ENCODE results near the gene TACO1.

The TACO1 gene

DNA sequence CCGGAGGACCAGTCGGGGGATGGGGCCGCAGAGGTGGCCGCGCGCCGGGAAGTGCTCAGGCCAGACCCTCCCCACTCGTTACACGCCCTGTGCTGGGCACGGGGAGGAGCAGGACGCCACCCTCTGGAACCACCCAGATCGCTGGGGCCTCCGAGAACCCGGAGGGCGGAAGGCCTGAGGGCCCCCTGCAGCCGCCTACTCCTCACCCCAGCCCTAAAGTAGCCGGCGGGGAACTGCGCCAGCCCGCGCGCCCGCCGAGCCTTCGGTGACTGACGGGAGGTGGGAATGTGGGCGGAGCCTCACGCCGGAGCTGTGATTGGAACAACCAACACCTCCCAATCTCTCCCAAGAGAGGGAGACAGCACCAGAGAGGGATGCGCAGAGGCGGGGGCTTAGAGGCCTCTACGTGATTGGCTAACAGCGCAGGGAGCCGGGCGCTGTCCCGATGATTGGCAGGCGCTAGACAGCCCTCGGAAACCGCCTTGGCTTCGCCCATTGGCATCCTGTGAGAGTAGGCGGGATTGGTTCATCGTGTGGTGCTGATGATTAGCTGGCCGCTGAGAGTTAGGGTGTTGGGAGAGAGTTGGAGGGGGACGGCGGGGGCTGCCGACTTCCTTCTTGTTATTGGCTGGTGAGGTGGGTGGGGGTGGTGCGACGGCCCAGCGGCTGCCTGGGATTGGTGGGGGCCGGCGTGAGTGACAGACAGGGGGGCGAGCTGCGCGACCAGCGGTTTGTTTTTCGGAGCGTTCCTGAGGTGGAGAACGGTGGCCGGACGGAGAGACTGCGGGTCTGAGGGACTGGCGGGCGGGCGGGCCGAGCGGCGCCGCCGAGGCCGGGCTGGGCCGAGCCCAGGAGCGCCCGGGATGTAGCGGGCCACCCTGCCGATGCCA lies 21.2 kb downstream of the TACO1 start, which contains the start of gene MAP3K3:
Gene MAP3K3 (plus strand): TSS at position 734 of the 890 bp plus-strand sequence. CDS start 343 bp downstream, outside the sequence.
- peak within 1 kb of the TSS; percentile 86 for H3K4me3 ChIP-seq (ENCODE audit: low read length)
- TF ChIP-seq ZNF274 (IDR thresholded peaks at IDR 0.05; ENCODE audit: low read depth, low read length), result no peak

- H3K4me3 ChIP-seq (ENCODE audit: low read length), result peak overlapping the region; percentile 86
- no peak for TF ChIP-seq ZNF274 (IDR thresholded peaks at IDR 0.05; ENCODE audit: low read depth, low read length)
These were observed 22.1 kb downstream of the TACO1 start for GRCh38 chr17:63622574-63623390.

DNA sequence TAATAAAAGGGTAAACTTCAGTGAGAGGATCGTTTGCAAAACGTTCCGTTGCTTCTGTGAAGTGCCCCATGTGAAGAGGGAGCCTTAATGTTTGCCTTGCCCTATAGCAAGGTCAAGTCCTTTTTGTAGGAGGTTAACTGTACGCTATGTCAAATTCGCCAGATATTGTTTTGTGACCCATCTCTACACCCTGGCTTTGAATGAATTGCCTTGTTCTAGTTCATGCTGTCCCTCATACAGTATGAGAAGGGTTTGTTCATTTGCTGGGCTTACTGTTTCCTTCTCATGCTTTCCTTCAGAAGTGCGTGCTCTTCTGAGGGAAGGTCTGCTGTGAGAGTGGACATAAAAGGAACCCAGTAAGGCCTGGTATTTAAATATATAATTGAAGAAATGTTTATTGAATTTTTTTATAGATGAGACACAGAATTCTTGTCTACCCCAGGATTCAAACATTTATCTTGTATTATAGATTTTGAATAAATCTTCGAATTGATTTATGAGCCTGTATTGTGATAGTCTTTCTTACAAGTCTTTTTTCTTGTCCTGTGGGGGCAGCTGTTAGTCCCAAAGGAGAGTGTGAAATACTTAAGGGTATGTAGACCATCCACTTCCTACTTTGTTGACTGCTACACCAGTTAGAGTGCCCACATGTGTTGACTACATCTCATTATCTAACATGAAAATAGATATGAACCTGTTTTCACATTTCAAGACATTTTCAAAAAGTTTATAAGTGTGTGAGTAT lies 23.3 kb downstream of the TACO1 start:
- no peak for TF ChIP-seq ZNF274 (IDR thresholded peaks at IDR 0.05; ENCODE audit: low read depth, low read length)
- peak overlapping the region; percentile 86 for H3K4me3 ChIP-seq (ENCODE audit: low read length)

GRCh38 chr17:63624531-63624880 lies 23.8 kb downstream of the TACO1 start:
- TF ChIP-seq ZNF274 (IDR thresholded peaks at IDR 0.05; ENCODE audit: low read depth, low read length), result no peak
- no peak overlapping the region for H3K4me3 ChIP-seq (ENCODE audit: low read length)

GRCh38 chr17:63626551-63627180 lies 26.0 kb downstream of the TACO1 start:
- no peak for TF ChIP-seq ZNF274 (IDR thresholded peaks at IDR 0.05; ENCODE audit: low read depth, low read length)

DNA sequence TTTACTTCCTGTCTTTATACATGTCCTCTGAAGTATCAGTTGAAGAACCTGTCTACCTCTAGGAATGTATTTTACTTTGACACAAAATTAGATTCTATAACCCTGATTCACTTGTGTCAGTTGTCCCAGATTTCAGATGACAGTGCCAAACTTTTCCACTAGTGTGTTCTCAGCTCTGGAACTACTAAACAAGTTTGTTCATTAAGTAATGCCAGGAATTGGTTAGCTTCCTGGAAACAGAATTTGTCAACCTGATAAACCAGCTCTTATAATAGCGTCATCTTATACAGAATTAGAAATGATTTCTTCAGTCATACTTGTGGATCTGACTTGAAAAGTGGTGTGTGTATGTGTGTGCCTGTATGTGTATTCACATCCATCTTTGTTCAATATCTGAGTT lies 28.9 kb downstream of the TACO1 start:
- TF ChIP-seq ZNF274 (IDR thresholded peaks at IDR 0.05; ENCODE audit: low read depth, low read length), result no peak
- H3K4me3 ChIP-seq (ENCODE audit: low read length), result no peak overlapping the region

More at GRCh38 chr17:63626551-63627180, 26.0 kb downstream of the TACO1 start:
- no peak overlapping the region for H3K4me3 ChIP-seq (ENCODE audit: low read length)

- no peak overlapping the region for H3K4me3 ChIP-seq (ENCODE audit: low read length)
- TF ChIP-seq ZNF274 (IDR thresholded peaks at IDR 0.05; ENCODE audit: low read depth, low read length), result no peak
These were observed 30.4 kb downstream of the TACO1 start for GRCh38 chr17:63631062-63631461.

DNA sequence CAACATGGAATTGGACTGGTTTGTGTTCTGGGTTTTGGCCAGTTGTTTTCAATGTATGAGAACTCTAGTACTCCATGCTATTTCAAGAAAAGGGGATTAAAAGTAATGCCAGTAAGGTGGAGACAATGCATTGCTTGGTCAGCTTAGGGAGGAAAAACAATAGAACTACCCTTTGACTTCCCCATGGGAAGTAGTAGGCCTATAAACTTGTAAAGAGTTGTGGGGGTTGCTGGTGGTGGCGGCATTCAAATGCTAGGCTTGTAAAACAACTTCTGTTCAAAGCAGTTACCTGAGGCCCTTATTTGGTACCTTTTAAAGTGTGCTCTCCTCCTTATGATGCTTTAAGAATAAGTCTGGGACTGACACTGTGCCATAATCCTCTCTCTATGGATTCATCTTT lies 30.9 kb downstream of the TACO1 start:
- no peak for TF ChIP-seq ZNF274 (IDR thresholded peaks at IDR 0.05; ENCODE audit: low read depth, low read length)
- no peak overlapping the region for H3K4me3 ChIP-seq (ENCODE audit: low read length)

GRCh38 chr17:63633742-63634141 lies 33.0 kb downstream of the TACO1 start:
- no peak overlapping the region for H3K4me3 ChIP-seq (ENCODE audit: low read length)
- no peak for TF ChIP-seq ZNF274 (IDR thresholded peaks at IDR 0.05; ENCODE audit: low read depth, low read length)

GRCh38 chr17:63634163-63634562 lies 33.5 kb downstream of the TACO1 start:
- H3K4me3 ChIP-seq (ENCODE audit: low read length), result no peak overlapping the region
- no peak for TF ChIP-seq ZNF274 (IDR thresholded peaks at IDR 0.05; ENCODE audit: low read depth, low read length)

DNA sequence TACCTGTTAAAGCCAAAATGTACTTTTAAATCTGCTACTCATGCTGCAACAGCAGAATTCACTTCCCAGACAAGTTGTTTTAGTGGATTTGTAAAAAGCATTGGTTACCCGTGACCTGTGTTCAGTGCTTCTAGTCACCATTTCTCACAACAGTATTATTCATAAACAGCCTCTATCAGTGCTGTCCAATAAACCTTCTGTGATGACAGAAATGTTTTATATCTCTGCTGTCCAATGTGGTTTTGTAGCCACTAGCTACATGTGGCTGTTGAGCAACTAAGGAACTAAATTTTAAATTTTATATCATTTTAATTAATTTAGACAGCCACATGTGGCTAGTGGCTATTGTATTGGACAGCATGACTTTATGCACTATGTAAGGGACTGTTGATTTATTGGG lies 34.1 kb downstream of the TACO1 start:
- no peak overlapping the region for H3K4me3 ChIP-seq (ENCODE audit: low read length)
- no peak for TF ChIP-seq ZNF274 (IDR thresholded peaks at IDR 0.05; ENCODE audit: low read depth, low read length)

GRCh38 chr17:63635290-63635689 lies 34.6 kb downstream of the TACO1 start:
- TF ChIP-seq ZNF274 (IDR thresholded peaks at IDR 0.05; ENCODE audit: low read depth, low read length), result no peak
- no peak overlapping the region for H3K4me3 ChIP-seq (ENCODE audit: low read length)

DNA sequence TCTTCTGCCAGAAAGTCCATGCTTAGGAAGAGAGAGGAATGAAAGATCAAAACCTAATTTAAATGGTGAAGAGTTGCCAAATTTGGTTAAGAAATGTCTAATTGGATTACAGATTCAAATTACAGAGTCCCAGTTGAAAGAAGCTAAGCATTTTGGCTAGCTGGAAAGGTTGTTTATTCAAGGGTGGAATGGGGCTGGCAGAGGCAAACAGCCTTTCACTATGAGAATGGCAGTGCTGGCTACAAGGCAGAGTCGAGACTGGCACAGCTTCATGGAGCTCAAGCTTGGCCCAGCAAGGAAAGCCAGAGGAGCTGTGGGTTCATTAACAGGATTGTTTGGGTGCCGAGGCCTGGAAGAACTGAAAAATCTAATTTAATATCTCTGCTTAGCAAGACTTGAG lies 35.1 kb downstream of the TACO1 start:
- H3K4me3 ChIP-seq (ENCODE audit: low read length), result no peak overlapping the region
- TF ChIP-seq ZNF274 (IDR thresholded peaks at IDR 0.05; ENCODE audit: low read depth, low read length), result no peak

GRCh38 chr17:63639125-63639524 lies 38.4 kb downstream of the TACO1 start:
- no peak for TF ChIP-seq ZNF274 (IDR thresholded peaks at IDR 0.05; ENCODE audit: low read depth, low read length)
- no peak overlapping the region for H3K4me3 ChIP-seq (ENCODE audit: low read length)
